22Rv1 (cell line): Measurements from ENCODE around the gene STRIP2.

Source experiments
- ZFX ChIP-seq: fragments of 450-650 bp; IDR thresholded peaks from 2 replicates; pipeline ENCODE4 v1.6.1; 2017; ENCODE audit warnings: antibody characterized with exemption, borderline replicate concordance
- TF ChIP-seq, protein P1 (sequence below): fragments of 450-650 bp; IDR thresholded peaks from 2 replicates; pipeline ENCODE4 v1.5.1; 2017; ENCODE audit warnings: mild to moderate bottlenecking

DNA sequence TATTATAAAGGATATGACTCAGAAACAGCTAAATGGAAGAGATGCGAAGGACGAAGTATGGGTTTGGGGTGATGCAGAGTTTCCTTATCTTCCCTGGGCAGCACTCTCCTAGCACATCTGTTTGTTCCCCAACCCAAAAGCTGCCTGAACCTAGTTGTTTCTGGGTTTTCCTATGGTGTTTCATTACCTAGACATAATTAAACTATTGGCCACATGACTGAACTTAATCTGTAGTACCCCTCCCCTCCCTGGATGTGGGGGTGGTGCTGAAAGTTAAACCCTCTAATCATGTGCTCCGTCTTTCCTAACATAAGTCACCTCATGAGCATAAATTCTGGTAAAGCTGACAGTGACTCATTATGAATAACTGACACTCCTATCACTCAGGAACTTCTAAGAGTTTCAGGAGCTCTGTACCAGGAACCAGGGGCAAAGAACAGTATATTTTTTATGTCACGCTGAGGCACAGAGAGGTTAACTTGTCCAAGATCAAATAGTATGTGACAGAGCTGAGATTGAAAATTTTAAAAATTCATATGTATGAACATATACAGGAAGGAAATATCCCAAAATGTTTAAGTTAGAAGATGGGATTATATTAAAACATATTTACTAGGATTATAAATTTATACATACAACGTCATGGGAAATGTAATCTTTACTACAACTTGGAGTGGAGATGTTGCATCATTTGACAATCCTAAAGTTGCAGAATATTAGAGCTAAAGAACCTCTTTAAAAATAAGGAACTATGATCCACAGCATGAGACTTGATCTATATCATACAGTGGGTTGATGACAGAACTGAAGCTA is 4.8 kb downstream of the STRIP2 start:
- TF ChIP-seq, protein P1, sequence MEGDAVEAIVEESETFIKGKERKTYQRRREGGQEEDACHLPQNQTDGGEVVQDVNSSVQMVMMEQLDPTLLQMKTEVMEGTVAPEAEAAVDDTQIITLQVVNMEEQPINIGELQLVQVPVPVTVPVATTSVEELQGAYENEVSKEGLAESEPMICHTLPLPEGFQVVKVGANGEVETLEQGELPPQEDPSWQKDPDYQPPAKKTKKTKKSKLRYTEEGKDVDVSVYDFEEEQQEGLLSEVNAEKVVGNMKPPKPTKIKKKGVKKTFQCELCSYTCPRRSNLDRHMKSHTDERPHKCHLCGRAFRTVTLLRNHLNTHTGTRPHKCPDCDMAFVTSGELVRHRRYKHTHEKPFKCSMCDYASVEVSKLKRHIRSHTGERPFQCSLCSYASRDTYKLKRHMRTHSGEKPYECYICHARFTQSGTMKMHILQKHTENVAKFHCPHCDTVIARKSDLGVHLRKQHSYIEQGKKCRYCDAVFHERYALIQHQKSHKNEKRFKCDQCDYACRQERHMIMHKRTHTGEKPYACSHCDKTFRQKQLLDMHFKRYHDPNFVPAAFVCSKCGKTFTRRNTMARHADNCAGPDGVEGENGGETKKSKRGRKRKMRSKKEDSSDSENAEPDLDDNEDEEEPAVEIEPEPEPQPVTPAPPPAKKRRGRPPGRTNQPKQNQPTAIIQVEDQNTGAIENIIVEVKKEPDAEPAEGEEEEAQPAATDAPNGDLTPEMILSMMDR, result no peak
- no peak for TF ChIP-seq ZFX
